Measurements from ENCODE around the gene PYY.

Gene PYY

GRCh38 chr17:43914451-43914850 lies 39.3 kb downstream of the PYY start:
- no peak for DNase-seq (ENCODE audit: low spot score)

- no peak for DNase-seq (ENCODE audit: low spot score)
Observed at GRCh38 chr17:43913584-43913983, 40.2 kb downstream of the PYY start.

GRCh38 chr17:43912635-43913304 lies 41.0 kb downstream of the PYY start:
- no peak for DNase-seq (ENCODE audit: low spot score)

- DNase-seq (ENCODE audit: low spot score) = no peak
Observed at GRCh38 chr17:43911904-43912303, 41.8 kb downstream of the PYY start.

GRCh38 chr17:43909537-43910231 lies 44.1 kb downstream of the PYY start:
- DNase-seq (ENCODE audit: low spot score) = no peak

GRCh38 chr17:43907998-43908721 lies 45.6 kb downstream of the PYY start:
- peak; percentile 65 for DNase-seq (ENCODE audit: low spot score)

GRCh38 chr17:43907425-43907981 lies 46.2 kb downstream of the PYY start, which contains the start of gene MPP2:
MPP2 (minus strand) TSS chr17:43907536; CDS start chr17:43904460, 3,076 bp downstream.
- DNase-seq (ENCODE audit: low spot score) = peak; percentile 76

GRCh38 chr17:43906951-43907424 lies 46.8 kb downstream of the PYY start:
- no peak for DNase-seq (ENCODE audit: low spot score)

- no peak for DNase-seq (ENCODE audit: low spot score)
Observed at GRCh38 chr17:43905985-43906852, 47.5 kb downstream of the PYY start.

GRCh38 chr17:43905400-43905984 lies 48.2 kb downstream of the PYY start:
- DNase-seq (ENCODE audit: low spot score) = no peak

Measured in NAMALWA (cell line).